Right ventricle myocardium inferior (tissue), 1 donor: ENCODE results near the gene ERGIC3. TPM values are rescaled to one million over a fixed set of nuclear protein-coding genes. Genes with fewer than 3 reads are reported as not detected.

Source experiments
- ATAC-seq: fragments of 200-7000 bp; cut with Tn5 transposase; one replicate; pipeline ENCODE4 v1.9.1; 2020; ENCODE audit warnings: mild to moderate bottlenecking, moderate library complexity
- DNase-seq: peaks from one replicate; pipeline ENCODE4 v3.0.0; 2021; ENCODE audit errors: missing footprints
- intact Hi-C: fragments of 100-400 bp; cut with DNase I; formaldehyde crosslinking; loops from one replicate; pipeline ENCODE4 v1.11.0; 2022
- total RNA-seq: library from RNA; stranded (reverse); fragmentation: NEBNext Ultra II Directional; extraction: Animal tissue kit (Norgen Biotek cat#: 25700); gene quantifications from one replicate; pipeline ENCODE4 v1.2.1, GENCODE V29; 2021
- donor health status: DM: no; HTN: yes; CAD: no; lungs with severe emphysema.

Gene ERGIC3
- total RNA-seq, 1 donor from 2014 or later, result 94.8 TPM

- intact Hi-C loops, result loop anchor here (5.0 kb wide), 1 partner anchor 93 kb away; the partner anchor contains the start of genes NFS1 and ROMO1
- DNase-seq (no peak), ATAC-seq (no peak)
Observed at GRCh38 chr20:35603695-35604448, 62.0 kb downstream of the ERGIC3 start.

GRCh38 chr20:35604449-35604747 lies 62.5 kb downstream of the ERGIC3 start:
- intact Hi-C loops, result loop anchor here (5.0 kb wide), 1 partner anchor 93 kb away; the partner anchor contains the start of genes NFS1 and ROMO1
- ATAC-seq (no peak), DNase-seq (no peak)

- DNase-seq (no peak), ATAC-seq (no peak)
- intact Hi-C loops, result no loop called here
Observed at GRCh38 chr20:35606127-35606526, 64.2 kb downstream of the ERGIC3 start.

Other genes with a start within 250 kb of the ERGIC3 start
- not detected for gene FAM83C, start 249.7 kb upstream of the ERGIC3 start, total RNA-seq
- gene UQCC1, start 130.1 kb upstream of the ERGIC3 start, total RNA-seq, result 148 TPM
- 0.08 TPM for gene GDF5, start 103.8 kb upstream of the ERGIC3 start, total RNA-seq
- gene CEP250, start 86.5 kb upstream of the ERGIC3 start, total RNA-seq, result 15.9 TPM
- not detected for gene C20orf173, start 12.4 kb upstream of the ERGIC3 start, total RNA-seq
- gene SPAG4, start 73.8 kb downstream of the ERGIC3 start, total RNA-seq, result 1.6 TPM
- 49.6 TPM for gene CPNE1, start 122.8 kb downstream of the ERGIC3 start, total RNA-seq
- 41.4 TPM for gene RBM12, start 122.8 kb downstream of the ERGIC3 start, total RNA-seq
- gene NFS1, start 157.3 kb downstream of the ERGIC3 start, total RNA-seq, result 54.3 TPM
- 190 TPM for gene ROMO1, start 157.3 kb downstream of the ERGIC3 start, total RNA-seq
- 133 TPM for gene RBM39, start 200.2 kb downstream of the ERGIC3 start, total RNA-seq
- 36.7 TPM for gene PHF20, start 229.9 kb downstream of the ERGIC3 start, total RNA-seq